Measurements from ENCODE around the gene OR10A6. TPM values are rescaled to one million over a fixed set of nuclear protein-coding genes. Genes with fewer than 3 reads are reported as not detected.
A peak's percentile ranks its signal among the peaks of the same experiment; 100 is the strongest.

Gene OR10A6
- total and polyA plus RNA-seq, 2 experiments from 2014 or later, result 0.23 TPM; not detected in 1

GRCh38 chr11:7905961-7906429 is 25.1 kb downstream of the OR10A6 start (continued):
- TF ChIP-seq ETS1 (IDR thresholded peaks at IDR 0.05), result no peak
- no peak for TF ChIP-seq STAT1 (IDR thresholded peaks at IDR 0.05; ENCODE audit: unreplicated experiment)
- TF ChIP-seq POLR2AphosphoS5 (IDR thresholded peaks at IDR 0.05; ENCODE audit: low read depth), result no peak; the same call in 1 of the 2 replicates
- no peak for TF ChIP-seq NANOG (IDR thresholded peaks at IDR 0.05; ENCODE audit: borderline replicate concordance)
- no peak for TF ChIP-seq JUNB (IDR thresholded peaks at IDR 0.05; ENCODE audit: unreplicated experiment)
- no peak for TF ChIP-seq ZNF331 (CRISPR knock-in tag; IDR thresholded peaks at IDR 0.05; ENCODE audit: low read depth)
- TF ChIP-seq, protein P1, sequence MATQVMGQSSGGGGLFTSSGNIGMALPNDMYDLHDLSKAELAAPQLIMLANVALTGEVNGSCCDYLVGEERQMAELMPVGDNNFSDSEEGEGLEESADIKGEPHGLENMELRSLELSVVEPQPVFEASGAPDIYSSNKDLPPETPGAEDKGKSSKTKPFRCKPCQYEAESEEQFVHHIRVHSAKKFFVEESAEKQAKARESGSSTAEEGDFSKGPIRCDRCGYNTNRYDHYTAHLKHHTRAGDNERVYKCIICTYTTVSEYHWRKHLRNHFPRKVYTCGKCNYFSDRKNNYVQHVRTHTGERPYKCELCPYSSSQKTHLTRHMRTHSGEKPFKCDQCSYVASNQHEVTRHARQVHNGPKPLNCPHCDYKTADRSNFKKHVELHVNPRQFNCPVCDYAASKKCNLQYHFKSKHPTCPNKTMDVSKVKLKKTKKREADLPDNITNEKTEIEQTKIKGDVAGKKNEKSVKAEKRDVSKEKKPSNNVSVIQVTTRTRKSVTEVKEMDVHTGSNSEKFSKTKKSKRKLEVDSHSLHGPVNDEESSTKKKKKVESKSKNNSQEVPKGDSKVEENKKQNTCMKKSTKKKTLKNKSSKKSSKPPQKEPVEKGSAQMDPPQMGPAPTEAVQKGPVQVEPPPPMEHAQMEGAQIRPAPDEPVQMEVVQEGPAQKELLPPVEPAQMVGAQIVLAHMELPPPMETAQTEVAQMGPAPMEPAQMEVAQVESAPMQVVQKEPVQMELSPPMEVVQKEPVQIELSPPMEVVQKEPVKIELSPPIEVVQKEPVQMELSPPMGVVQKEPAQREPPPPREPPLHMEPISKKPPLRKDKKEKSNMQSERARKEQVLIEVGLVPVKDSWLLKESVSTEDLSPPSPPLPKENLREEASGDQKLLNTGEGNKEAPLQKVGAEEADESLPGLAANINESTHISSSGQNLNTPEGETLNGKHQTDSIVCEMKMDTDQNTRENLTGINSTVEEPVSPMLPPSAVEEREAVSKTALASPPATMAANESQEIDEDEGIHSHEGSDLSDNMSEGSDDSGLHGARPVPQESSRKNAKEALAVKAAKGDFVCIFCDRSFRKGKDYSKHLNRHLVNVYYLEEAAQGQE (IDR thresholded peaks at IDR 0.05; ENCODE audit: unreplicated experiment), result no peak
- TF ChIP-seq EZH2phosphoT487 (IDR thresholded peaks at IDR 0.05; ENCODE audit: unreplicated experiment), result no peak
- no peak for TF ChIP-seq EZH2 (IDR thresholded peaks at IDR 0.05; ENCODE audit: low read depth, unreplicated experiment)
- TF ChIP-seq ZNF114 (CRISPR knock-in tag; IDR thresholded peaks at IDR 0.05), result no peak

DNA sequence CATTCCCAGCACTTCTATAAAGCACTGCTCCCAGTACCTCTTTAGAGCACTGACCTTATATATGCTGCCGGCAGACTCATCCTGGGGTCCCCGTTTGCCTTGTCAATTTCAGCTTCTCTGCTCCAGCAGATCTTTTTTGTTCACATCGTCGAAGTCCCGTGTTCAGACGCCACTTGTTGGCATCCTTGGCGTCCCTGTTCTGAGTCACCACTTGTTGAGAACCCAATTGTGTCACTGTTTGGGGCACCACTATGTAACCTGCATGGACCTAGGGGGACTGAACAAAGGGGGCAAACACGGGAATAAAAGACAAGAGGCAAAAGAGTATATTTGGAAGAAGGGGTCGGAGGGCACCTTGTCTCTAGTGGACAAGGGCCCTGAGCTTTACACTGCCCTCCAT is 25.5 kb downstream of the OR10A6 start:
- Histone ChIP-seq H3K4me2 (peak overlapping the region; percentile 70), H3K9me2 (ENCODE audit: insufficient read depth) (no peaks in the 10 kb centered on the region), H3K79me2 (replicated peaks; ENCODE audit: insufficient read depth) (peaks cover 10% of the 10 kb centered on the region), H3K36me3 (ENCODE audit: insufficient read depth) (no peaks in the 10 kb centered on the region), H3K4me1 (ENCODE audit: insufficient read depth) (peaks cover 49% of the 10 kb centered on the region), H3K27ac (ENCODE audit: low read depth) (peak overlapping the region; percentile 99), H4K20me1 (replicated peaks; ENCODE audit: insufficient read depth) (no peaks in the 10 kb centered on the region), H3K27me3 (ENCODE audit: insufficient read depth) (no peaks in the 10 kb centered on the region), H3K4me3 (peak overlapping the region; percentile 45), H3F3A (replicated peaks; ENCODE audit: low read depth) (0 out of 2 replicates have a peak, but pooled peaks cover 4% of the 10 kb centered on the region), H2AFZ (no peak overlapping the region)
- Mint-ChIP-seq H3K27ac (peak overlapping the region; percentile 77), H3K9me3 (no peaks in the 10 kb centered on the region), H3K27me3 (ENCODE audit: insufficient read depth, low read depth, poor library complexity) (peaks cover 2% of the 10 kb centered on the region), H3K4me3 (peak overlapping the region; percentile 13; the same call in 2 of the 3 replicates), H3K36me3 (ENCODE audit: low read depth) (peaks cover 2% of the 10 kb centered on the region; the same call in 1 of the 3 replicates), H3K4me1 (peaks cover 68% of the 10 kb centered on the region)
- peak; percentile 24 for ATAC-seq
- TF ChIP-seq POLR2AphosphoS5 (IDR thresholded peaks at IDR 0.05; ENCODE audit: low read depth), result peak; percentile 31; the same call in 1 of the 2 replicates
- TF ChIP-seq ZNF114 (CRISPR knock-in tag; IDR thresholded peaks at IDR 0.05), result no peak
- no peak for TF ChIP-seq NANOG (IDR thresholded peaks at IDR 0.05; ENCODE audit: borderline replicate concordance)
- TF ChIP-seq, protein P1 (IDR thresholded peaks at IDR 0.05; ENCODE audit: unreplicated experiment), result no peak
- TF ChIP-seq CREB1 (CRISPR knock-in tag; IDR thresholded peaks at IDR 0.05; ENCODE audit: low read depth), result no peak
- DNase-seq (ENCODE audit: low spot score), result peak; percentile 17
